ENCODE measurements around the gene HBA1.
"Not testable (repeated sequence)": the region's sequence is repeated elsewhere in the genome, so short reads cannot be mapped to it uniquely, and the experiment has no call there.

HBA1 gene

GRCh38 chr16:176006-176405, 474 bp upstream of the HBA1 start:
- not testable (repeated sequence) for DNase-seq

- DNase-seq = no peak
Measured at GRCh38 chr16:177394-177822, 928 bp downstream of the HBA1 start.

- DNase-seq = no peak
Measured at GRCh38 chr16:177981-178667, 1.6 kb downstream of the HBA1 start.

GRCh38 chr16:178668-179015, 2.2 kb downstream of the HBA1 start:
- DNase-seq = no peak

GRCh38 chr16:179211-180092, 3.0 kb downstream of the HBA1 start:
- DNase-seq = no peak

GRCh38 chr16:180101-180675, 3.7 kb downstream of the HBA1 start, which contains the start of gene HBQ1:
HBQ1 (plus strand) TSS chr16:180459; CDS start chr16:180487, 28 bp downstream.
- peak; percentile 35 for DNase-seq

GRCh38 chr16:180681-181564, 4.4 kb downstream of the HBA1 start:
- peak; percentile 71 for DNase-seq

GRCh38 chr16:181565-182021, 5.1 kb downstream of the HBA1 start:
- DNase-seq = no peak

- no peak for DNase-seq
Measured at GRCh38 chr16:183005-183404, 6.5 kb downstream of the HBA1 start.

- no peak for DNase-seq
Measured at GRCh38 chr16:185213-185612, 8.7 kb downstream of the HBA1 start.

GRCh38 chr16:185691-186090, 9.2 kb downstream of the HBA1 start:
- DNase-seq = no peak

- no peak for DNase-seq
Measured at GRCh38 chr16:187330-187729, 10.8 kb downstream of the HBA1 start.

- no peak for DNase-seq
Measured at GRCh38 chr16:188674-189073, 12.2 kb downstream of the HBA1 start.

- DNase-seq = no peak
Measured at GRCh38 chr16:189604-190186, 13.2 kb downstream of the HBA1 start.

- DNase-seq = no peak
Measured at GRCh38 chr16:191831-192230, 15.4 kb downstream of the HBA1 start.

- no peak for DNase-seq
Measured at GRCh38 chr16:192686-193085, 16.2 kb downstream of the HBA1 start.

- no peak for DNase-seq
Measured at GRCh38 chr16:193441-193840, 17.0 kb downstream of the HBA1 start.

- no peak for DNase-seq
Measured at GRCh38 chr16:194516-194915, 18.0 kb downstream of the HBA1 start.

GRCh38 chr16:200388-200787, 23.9 kb downstream of the HBA1 start:
- DNase-seq = no peak

- DNase-seq = no peak
Measured at GRCh38 chr16:203246-203645, 26.8 kb downstream of the HBA1 start.

GRCh38 chr16:204046-204445, 27.6 kb downstream of the HBA1 start:
- not testable (repeated sequence) for DNase-seq

- DNase-seq = not testable (repeated sequence)
Measured at GRCh38 chr16:209359-209758, 32.9 kb downstream of the HBA1 start.

All from NCI-H1092 (cell line).